ENCODE data around the gene KIF5C. TPM values are rescaled to one million over a fixed set of nuclear protein-coding genes. Genes with fewer than 3 reads are reported as not detected.
A peak's percentile ranks its signal among the peaks of the same experiment; 100 is the strongest.

The KIF5C gene
- total RNA-seq, 1 experiment from 2014 or later, result not detected

DNA sequence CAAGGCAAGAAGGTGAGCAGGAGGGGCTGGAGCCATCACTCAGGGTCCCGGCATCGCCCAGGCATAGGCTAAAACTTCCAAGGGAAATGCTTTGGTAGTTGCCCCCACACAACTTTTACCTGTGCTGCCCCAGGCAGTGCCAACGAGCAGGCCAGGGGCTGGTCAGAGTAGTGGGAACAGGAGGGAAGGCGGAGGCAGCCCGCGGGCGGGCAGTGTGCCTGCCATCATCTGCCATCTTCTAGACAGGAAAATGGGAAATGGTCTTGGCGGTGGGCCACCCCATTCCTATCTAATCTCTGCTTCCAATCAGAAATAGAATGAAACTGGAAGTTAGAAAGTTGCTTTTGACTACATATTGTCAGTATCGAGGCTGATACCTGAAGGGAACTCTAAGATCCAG, 137.5 kb downstream of the KIF5C start:
- DNase-seq (ENCODE audit: low spot score), result no peak

DNA sequence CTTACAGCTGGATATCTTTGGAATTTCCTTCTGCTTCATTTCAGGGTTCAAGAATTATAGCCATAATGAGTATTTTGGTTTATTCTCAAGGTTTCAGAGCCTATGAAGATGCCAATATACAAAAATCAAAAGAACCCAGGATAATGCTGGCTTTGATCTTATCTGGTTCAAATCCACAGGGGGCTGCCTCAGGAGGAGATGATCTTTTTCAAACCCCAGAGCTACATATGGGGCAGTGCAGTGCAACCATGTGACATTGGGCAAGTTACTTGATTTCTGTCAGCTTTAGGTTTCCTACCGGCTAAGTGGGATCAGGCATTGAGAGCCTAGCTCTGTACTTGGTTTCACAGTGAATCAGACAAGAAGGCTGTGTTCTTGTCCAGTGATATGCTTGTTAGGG, 140.5 kb downstream of the KIF5C start:
- no peak for DNase-seq (ENCODE audit: low spot score)

DNA sequence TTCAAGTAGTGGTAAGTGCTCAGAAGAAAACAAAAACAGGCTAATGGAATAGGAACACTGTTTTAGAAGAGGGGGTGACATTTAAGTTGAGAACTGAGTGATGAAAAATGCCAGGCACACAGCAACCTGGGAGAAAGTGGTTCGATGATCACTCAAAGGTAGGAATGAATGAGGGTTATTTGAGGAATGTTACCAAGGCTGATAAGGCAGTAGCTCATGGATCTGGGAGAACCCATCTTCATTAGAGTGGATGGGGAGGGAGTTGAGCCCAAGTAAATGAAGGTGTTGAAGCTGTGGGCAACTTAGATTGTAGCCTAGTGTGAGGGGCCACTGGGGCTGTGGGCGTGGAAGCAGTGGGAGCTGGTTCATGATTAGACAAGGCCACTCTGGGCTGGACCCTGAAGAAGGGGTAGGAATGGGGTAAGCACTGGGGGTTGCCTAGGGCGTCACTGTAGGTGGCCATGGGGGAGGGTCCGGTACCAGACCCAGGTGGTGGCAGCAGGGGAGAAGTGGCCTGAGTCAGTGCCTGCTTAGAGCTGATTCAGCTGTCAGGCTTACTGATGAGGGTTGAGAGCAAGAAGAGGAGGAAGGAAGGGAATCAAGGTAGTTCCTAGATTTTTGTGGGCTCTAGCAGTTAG, 141.0 kb downstream of the KIF5C start:
- no peak for DNase-seq (ENCODE audit: low spot score)

DNA sequence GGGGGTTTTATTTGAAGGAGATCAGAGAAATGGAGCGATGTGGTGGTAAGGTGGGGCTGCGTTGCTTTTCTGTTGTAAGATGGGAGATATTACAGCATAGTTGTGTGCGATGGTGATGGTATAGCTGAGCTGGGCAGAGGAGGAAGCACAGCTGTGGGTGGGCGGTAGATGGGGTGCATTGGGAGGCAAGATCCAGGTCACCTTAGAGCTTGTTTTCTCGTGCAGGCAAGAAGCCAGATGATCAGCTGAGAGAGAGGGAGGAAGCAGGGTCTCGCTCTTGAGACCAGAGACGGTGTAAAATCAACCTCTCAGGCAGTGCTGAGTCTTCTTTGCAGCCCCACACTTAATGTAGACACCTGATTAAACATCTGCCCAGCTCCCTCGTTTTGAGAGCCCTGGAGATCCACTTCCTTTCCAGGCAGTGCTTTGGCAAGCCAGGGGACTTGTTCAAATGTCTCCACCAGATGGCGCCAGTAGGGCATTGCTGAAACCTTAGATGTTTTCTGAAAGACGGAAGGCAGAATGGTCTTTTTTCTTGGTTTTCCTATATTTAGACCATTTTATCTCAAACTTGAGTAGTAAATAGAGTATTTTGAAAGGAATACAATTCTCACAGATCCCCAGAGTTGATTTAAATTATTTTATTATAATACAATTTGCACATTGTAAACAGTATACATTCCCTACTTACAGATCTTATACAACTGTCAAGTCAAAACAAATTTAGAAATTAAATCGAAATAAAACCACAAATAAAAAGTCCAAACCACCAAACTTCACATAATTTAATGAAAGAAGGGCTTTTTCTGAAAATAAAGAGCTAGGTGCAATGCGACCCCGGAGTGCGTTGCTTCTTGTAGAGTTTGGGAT, 142.3 kb downstream of the KIF5C start:
- DNase-seq (ENCODE audit: low spot score), result peak; percentile 85

DNA sequence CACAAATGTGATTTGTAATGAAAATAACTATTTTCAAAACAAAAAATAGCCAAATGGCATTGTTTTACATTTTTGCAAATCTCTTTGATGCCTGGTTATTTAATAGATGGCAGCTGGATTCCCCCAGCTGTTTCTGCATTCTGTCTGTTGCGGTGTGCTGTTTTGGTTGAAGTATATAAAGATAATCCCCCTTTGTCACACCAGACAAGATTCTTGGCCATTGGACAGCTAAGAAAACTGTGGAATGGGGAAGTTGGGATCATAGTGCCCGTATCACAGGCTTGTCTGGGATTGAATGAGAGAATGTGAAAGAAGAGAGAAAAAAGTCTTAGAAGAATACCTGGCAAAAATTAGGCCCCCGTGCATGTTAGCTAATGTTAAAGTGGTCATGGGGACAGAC, 144.0 kb downstream of the KIF5C start:
- DNase-seq (ENCODE audit: low spot score), result no peak

GRCh38 chr2:149019768-149020167, 144.7 kb downstream of the KIF5C start:
- DNase-seq (ENCODE audit: low spot score), result no peak

DNA sequence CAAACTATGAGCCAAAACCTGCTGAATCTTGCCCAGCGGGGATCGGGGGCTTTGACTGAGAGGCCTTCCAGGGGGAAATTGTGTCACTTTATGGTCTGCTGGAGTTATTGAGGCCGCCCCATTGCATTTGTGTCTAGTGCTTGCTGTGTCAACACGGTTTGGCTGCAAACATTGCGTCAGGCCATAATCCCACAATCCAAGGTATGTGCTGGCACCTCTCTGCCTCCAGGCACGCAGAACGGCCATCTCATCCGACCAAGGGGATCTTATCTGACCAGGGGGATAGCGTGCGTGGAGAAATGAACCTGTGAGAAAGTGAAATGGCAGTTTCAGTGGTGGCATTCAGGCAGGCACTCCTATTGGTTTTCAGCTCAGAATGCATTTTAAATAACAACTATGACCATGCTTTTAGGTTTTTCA, 145.4 kb downstream of the KIF5C start:
- DNase-seq (ENCODE audit: low spot score), result no peak

GRCh38 chr2:149021271-149021719, 146.3 kb downstream of the KIF5C start:
- DNase-seq (ENCODE audit: low spot score), result no peak

DNA sequence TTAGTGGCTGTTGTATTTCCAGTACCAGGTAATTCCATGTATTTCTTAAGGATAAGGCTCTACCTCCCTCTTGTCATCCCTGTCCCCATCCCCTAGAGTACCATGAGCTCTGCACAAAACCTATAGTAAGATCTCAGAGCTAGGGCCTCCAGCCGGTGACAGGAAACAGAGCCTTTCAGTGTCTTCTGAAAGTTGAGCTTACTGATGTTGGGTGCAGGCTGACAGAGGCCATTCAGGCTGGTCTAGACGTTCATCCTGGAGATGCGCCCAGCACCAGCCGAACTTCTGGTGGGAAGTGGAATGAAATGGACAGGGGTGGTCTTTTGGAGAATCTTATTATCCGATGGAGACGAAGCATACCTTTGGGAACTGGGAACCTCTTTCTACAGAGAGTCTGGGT, 146.7 kb downstream of the KIF5C start:
- no peak for DNase-seq (ENCODE audit: low spot score)

GRCh38 chr2:149023091-149023490, 148.1 kb downstream of the KIF5C start:
- DNase-seq (ENCODE audit: low spot score), result no peak

GRCh38 chr2:149027590-149028250, 152.7 kb downstream of the KIF5C start:
- no peak for DNase-seq (ENCODE audit: low spot score)

GRCh38 chr2:149028377-149028776, 153.3 kb downstream of the KIF5C start:
- DNase-seq (ENCODE audit: low spot score), result no peak

GRCh38 chr2:149028891-149029290, 153.9 kb downstream of the KIF5C start:
- no peak for DNase-seq (ENCODE audit: low spot score)

- no peak for DNase-seq (ENCODE audit: low spot score)
Measured at GRCh38 chr2:149029307-149029965, 154.4 kb downstream of the KIF5C start.

GRCh38 chr2:149031396-149031795, 156.4 kb downstream of the KIF5C start:
- no peak for DNase-seq (ENCODE audit: low spot score)

GRCh38 chr2:149033716-149034115, 158.7 kb downstream of the KIF5C start:
- no peak for DNase-seq (ENCODE audit: low spot score)

DNA sequence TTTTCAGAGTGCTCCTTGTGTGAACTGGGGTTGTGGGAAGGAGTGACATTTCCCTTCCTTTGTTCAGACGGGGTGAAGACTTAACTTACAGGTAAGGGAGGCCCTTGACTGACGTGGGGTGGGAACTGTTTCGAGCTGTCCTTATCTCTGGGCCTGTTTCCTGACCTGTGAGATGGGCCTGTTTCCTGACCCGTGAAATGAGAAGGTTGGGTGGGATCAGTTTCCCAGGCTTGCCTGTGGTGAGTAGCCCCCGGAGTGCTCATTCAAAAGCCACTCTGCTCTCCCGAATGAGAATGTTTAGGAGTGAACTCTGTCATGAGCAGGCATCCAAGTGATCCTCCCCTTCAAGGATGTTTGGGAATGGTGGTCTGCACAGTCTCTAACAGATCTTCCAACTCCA, 159.4 kb downstream of the KIF5C start:
- DNase-seq (ENCODE audit: low spot score), result no peak

- no peak for DNase-seq (ENCODE audit: low spot score)
Measured at GRCh38 chr2:149036507-149037293, 161.7 kb downstream of the KIF5C start.

- DNase-seq (ENCODE audit: low spot score), result peak; percentile 62
Measured at GRCh38 chr2:149037851-149038250, 162.8 kb downstream of the KIF5C start.

GRCh38 chr2:149038442-149039212, 163.6 kb downstream of the KIF5C start, which contains the start of gene LYPD6B:
Gene LYPD6B, plus strand, starts transcription at chr2:149038699. Its CDS starts 92,250 bp downstream, at chr2:149130949.
- DNase-seq (ENCODE audit: low spot score), result peak; percentile 60
